GM19372 (cell line): ENCODE data around the gene RASGRP3.
A peak's percentile ranks its signal among the peaks of the same experiment; 100 is the strongest.

ENCODE experiments used
- ATAC-seq: cut with Tn5 transposase; IDR thresholded peaks from one replicate; pipeline ENCODE4 v1.9.1; 2021; ENCODE audit warnings: mild to moderate bottlenecking, low read depth, moderate library complexity; ENCODE audit not compliant: unreplicated experiment

RASGRP3 gene

DNA sequence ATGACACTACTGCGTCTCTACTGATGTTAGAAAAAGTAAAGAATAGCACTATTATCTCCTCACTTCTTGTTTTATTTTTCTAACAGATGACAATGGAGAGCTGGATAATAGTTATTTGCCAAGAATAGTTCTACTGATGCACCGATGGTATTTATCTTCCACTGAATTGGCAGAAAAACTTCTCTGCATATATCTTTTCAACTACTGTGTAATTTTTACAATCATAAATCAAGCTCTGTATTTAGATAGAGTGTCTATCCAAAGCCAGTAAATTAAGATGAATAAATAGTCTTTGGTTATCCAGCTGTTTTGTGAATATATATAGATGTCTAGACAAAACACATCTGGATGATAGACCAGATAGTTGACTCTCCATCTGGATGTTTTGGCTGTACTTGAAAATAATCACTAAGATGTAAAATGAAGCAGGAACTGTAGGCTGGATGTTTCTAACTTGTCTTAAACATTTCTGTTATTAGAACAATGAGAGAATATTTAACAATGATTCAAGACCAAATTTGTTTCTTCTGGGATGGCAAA lies 40.1 kb downstream of the RASGRP3 start:
- no peak for ATAC-seq

DNA sequence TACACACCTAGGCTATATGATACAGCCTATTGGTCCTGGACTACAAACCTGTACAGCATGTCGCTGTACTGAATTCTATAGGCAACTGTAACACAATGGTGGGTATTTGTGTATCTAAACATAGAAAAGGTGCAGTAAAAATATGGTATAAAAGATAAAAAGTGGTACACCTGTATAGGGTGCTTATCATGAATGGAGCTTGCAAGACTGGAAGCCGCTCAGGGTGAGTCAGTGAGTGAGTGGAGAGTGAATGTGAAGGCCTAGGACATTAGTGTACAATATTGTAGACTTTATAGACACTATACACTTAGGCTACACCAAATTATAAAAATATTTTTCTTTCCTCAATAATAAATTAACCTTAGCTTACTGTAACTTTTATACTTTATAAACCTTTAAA lies 41.8 kb downstream of the RASGRP3 start:
- no peak for ATAC-seq

DNA sequence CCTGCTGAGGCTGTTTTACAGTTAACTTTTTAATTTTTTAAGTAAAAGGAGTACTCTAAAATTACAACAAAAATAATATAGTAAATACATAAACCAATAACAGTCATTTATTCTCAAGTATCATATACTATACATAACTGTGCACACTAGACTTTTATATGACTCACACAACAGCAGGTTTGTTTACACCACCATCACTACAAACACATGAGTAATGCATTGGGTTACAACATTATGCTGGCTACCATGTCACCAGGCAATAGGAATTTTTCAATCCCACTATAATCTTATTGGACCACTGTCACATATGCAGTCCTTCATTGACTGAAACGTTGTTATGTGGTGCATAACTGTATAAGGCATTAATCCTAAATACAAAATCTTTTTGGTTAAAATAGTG lies 42.5 kb downstream of the RASGRP3 start:
- ATAC-seq = no peak

DNA sequence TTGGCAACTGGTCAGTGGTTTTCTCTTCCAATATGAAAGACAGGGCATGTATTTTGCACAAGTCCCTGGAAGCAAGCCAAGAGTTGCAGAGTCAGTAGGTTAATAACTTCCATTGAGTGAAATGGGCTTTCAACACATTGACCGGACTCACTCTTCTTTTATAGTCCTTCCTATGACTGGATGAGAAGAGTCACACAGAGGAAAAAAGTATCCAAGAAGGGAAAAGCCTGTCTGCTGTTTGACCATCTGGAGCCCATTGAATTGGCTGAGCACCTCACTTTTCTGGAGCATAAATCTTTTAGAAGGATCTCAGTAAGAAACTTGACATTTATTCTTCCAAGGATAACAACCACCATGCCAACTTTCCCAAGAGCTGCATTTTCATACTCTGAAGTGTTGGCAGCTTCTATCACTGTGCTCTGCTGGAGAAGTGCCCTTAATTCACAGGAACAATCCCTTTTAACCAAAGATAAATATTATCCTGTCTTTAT lies 45.4 kb downstream of the RASGRP3 start:
- no peak for ATAC-seq

DNA sequence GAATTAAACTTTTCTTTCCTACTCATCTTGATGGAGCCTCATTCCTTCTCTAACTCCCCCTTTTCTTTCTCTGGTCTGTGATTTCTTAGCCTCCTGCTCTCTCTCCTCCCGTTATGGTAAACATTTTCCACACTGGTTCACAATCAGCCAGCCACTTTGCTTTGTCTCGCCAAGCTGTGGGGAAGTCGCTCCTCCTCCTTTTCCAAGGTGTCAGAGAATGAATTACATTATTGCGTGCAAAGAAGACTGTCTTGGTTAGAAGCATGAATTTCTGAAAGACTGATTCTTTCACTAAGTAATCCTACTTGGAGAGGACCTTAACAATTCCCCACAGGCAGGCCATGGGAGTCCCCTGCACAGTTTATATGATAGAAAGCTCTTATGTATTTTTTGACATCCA lies 46.1 kb downstream of the RASGRP3 start:
- ATAC-seq = no peak

DNA sequence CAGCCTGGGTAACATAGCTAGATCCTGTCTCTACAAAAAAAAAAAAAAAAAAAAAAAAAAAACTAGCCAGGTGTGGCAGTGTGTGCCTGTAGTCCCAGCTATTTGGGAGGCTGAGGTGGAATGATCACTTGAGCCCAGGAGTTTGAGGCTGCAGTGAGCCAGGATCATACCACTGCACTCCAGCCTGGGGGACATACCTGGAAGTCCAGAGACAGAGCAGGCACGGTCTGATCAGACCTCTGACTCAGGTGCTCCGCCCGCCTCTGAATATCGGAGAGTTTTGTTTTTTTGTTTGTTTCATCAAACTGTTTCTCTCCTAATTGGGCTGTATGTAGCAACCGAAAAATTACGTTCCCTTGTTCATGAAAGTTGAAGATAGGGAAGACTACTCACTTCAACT lies 49.2 kb downstream of the RASGRP3 start:
- ATAC-seq = no peak

DNA sequence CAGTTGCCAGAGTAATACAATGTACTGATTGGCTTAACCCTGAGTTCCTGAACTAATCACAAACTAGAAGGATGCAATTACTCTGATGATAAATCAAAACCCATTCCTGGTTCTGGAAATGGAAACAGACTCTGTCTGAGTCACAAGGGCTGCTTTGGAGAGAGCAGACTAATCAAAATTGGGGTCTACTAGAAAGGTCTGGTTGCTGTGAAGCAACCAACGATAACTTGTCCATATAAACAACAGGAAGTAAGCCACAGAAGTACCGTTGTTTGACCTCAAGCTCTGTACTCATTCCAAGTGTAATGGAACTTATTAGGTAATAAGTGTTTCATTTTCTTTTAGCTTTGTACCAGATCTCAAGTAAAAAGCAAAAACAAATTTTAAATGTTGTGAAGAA lies 49.7 kb downstream of the RASGRP3 start:
- peak; percentile 42 for ATAC-seq

DNA sequence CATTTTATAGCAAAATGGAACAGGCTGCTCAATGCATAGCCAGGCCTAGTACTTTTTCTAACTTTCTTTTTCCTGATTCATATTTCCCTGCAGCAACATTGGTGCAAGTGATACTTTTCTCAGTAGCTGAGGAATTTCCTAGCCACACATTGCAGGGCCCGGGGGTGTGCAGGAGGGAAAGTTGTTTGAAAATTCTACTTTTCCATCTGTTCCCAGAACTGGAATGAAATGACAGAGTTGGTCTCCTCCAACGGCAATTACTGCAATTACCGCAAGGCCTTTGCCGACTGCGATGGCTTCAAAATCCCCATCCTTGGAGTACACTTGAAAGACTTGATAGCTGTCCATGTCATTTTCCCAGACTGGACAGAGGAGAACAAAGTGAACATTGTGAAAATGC lies 50.5 kb downstream of the RASGRP3 start:
- no peak for ATAC-seq

DNA sequence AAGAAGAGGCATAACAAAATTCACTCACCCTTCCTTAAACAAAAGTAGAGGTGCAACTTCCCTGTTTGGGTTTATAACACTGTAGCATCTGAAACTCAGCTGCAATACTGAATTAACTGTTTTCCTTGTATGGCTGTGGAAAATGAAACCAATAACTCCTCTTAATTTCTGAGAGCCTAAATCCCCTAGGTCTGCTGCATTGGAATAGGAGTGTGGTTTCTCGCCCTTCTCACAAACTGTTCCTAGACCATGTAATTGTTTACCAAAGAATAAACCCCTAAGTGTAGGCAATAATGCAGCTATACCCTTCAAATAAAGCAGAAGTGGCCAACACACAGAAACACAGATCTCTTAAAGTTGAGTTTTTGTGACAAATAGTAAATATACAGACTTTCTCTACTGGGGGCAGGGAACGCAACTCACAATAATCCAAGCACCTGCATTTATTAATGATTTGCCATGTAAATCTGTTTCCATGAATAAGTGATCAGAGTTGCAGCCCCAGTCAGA lies 52.0 kb downstream of the RASGRP3 start:
- no peak for ATAC-seq

DNA sequence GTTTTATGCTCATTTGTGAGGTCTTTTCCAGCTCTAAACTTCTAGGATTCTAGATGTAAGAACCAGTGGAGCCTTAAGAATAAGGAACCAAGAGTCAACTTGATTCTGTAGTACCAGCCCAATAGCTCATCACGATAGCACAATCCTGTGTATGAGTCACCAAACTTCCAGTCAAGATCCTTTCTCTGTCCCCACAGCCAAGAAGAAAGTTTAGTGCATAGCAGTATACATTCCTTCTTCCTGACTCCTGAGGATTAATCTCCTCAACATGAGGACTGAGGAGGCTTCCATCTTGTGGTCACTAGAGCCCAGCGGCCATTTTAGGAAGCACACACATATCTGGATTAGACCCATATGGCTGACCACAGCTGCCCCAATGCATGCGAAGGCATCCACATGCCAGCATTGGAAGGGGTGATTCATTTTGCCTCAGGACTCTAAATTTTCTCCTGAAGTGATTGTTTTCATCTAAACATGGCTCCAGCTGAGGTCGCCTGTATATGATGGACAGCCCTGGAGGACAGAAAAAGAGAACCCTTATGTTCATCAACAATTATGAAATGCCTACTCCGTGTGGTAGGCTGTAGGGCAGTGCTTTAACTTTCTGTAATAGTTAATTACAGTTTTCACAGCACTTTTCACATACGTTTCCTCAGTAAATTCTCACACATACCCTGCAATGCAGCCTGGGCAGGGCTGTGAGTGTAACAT lies 53.5 kb downstream of the RASGRP3 start:
- ATAC-seq = peak; percentile 32

DNA sequence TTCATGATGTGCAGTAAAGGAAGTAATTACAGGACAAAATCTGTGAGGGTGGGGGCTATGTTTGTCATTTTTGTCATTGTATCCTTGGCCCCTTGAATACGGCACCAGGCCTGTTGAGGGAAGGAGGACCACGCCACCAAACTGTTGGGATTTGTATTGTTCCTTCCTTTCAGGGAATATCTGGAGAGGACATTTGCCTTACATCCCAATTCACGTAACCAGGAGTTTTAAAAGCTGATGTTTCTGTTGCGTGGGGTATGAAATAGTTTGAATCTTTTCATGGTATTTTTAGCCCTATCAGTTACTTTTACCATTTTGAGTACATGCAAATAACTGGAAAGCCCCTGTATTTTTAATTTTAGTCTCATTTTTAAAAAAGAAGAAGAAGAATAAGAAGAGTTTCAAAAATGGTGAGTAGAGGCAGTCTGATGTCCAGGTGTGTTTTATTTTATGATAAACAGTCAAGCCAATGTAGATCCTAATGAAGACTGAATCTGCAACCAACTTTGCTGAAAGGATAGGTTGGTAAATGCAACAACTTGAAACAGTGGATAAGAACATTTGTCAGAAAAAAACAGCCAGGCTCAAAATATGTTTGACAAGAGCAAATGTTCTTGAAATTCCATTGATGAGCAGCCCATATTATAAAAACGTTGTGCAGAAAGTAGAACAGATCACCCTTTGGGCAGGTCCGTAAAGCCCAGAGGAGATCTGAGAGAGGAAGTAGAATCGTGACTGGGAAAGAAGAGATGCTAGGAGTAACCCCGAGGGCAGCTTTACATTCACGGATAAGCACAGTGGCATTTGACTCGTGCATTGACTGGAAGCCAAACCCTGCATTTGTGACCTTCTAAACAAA lies 54.5 kb downstream of the RASGRP3 start:
- no peak for ATAC-seq

DNA sequence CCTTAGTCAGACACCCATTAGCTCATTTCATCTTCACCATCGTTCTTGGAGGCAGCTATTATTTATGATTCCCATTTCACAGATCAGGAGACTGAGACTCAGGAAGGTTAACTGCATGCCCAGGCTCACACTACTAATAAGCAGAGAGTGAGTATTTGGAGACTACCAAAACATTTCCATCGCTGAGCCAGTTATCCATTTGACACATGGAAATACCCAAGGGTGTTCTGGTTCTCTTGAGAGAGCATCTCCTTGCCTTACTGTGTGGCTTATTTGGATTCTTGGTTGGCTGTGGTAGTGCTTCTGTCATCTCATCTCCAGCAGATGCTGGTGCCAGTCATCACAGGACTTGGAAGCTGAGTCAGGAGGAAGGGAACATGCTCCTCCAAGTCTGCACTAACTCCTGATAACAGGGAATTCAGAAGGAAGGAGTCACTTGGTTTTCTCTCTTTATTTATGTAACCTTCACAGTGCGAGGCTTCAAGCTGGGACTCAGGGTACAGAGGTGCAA lies 55.2 kb downstream of the RASGRP3 start:
- ATAC-seq = no peak

DNA sequence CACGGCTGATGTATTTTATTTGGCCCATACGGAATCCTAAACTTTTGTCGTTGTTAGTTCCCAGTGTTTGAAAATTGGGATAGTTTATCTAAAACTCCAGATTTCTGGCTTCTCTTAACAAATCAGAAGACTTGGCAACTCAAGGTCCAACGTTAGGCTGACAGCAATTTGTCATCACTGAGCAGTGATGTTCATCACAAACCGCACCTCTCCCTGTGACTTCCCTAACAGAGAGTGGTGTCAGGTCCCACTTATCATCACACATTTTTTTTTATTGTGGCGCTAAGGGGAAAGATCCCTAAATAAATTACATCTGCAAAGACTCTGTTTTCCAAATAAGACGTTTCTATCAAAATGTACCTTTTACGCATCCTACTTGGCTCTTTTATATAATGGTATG lies 55.7 kb downstream of the RASGRP3 start:
- no peak for ATAC-seq

DNA sequence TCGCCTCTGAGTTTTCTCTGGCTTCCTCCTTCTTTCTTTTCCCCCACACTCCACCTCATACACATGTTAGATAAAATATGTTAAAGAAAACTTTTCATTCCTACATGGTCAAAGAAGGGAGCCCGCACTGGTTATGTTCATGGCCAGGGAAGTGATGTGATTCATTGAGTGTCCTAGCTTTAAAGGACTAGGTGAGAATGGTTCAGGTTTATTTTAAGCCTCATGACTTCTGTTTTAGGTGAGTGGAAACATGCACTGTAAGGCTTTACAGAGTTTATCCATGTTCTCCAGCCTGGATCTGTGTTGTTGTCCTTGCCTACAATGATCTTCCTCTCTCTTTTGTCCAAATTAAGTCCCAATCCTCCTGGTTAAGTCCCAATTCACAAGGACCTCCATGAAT lies 56.5 kb downstream of the RASGRP3 start:
- ATAC-seq = no peak

DNA sequence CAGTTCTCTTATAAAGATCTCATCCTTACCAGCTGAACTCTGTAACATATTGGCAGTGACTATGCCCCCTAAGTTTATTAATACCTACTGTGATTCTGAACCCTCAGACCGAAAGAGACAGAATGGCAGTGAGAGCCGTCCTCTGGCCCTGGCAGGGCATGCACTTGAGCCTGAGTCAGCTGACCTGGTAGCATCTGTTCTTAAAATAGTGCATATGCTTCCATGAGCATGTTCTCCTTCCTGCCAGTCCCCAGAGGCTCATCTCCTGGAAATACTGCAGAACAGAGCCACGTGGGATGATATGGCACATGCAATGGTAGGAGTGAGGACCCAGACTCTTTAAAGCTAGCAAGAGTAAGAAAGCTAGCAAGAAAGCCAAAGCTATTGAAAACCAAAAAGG lies 59.0 kb downstream of the RASGRP3 start:
- ATAC-seq = no peak

DNA sequence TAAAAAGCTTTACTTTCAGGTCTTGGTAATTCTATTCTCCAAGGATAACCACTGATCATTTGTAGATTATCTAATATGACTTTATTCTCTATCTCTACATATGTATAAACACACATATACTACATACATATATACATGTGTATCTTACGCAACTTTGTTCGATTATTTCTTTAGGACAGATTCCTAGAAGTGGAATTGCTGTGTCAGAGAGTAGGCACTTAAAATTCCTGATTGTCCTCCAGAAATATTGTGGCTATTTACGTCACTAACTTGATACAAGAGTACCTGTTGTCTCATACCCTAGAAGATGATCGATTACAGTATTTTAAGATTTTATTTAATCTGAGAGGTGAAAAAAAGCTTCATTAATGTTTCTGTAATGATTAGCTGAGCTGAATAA lies 64.8 kb downstream of the RASGRP3 start:
- no peak for ATAC-seq

DNA sequence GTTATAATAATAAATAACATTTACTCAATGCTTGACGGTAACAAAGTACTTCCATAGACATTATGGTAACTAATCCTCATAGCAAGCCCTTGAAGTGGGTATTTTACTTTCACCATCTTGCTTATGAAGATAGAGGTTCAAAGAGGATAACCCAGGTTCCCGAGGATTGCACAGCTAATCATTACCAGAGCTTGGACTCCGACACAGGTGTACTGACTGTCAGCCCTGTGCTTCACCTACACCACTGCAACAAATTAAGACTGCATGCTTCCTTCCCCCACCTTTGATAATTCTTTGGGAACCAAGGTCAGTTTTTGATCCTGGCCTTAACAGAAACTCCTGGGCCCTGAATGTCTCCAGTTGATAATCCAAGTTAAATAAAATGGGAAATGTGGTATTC lies 73.8 kb downstream of the RASGRP3 start:
- no peak for ATAC-seq

DNA sequence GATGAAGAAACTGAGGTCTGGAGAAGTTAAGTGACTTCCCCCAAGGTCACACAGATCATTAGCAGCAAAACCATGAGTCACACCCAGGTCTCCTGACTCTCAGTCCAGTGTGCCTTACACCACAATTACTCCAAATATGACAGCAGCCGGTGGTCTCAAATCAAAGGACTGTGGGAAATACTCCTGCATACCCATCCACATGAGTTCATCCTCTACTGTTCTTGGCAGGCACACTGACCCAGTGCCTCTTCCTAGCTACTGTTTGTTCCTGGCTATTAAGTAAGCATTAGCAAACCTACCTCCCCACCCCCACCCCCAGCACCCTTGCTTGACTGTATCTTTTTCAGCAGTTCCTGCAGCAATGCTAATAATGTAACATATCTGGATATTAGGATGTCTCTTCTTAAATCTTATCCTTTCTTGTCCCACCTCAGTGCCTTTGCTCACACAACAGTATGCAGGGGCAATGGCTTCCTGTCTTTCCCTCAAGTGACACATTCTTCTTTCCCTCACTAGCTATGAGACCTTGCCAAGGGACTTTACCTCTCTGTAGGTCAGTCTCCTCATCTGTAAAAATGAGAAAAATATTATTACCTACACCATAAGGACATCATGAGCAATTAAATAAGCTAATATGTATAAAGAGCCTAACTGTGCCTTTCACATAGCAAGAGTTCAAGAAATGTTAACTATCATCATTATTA lies 76.5 kb downstream of the RASGRP3 start:
- ATAC-seq = no peak

DNA sequence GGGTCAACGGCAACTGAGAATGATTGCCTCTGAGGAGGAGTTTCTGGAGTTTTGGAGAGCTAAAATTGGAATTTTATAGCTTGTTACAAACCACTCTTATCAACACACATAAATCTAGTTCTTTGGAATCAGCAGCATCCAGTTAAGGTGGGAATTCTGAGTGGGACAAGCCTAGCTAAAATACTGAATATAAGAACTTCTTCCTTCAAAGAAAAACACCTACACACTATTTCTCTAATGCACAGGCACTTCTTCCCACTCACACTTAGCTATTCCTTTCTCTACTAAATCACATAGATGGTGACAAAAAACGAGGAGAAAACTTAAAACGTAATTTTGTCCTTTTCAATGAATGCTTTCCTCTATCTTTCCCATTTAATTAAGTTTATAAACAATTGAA lies 79.2 kb downstream of the RASGRP3 start:
- ATAC-seq = no peak

DNA sequence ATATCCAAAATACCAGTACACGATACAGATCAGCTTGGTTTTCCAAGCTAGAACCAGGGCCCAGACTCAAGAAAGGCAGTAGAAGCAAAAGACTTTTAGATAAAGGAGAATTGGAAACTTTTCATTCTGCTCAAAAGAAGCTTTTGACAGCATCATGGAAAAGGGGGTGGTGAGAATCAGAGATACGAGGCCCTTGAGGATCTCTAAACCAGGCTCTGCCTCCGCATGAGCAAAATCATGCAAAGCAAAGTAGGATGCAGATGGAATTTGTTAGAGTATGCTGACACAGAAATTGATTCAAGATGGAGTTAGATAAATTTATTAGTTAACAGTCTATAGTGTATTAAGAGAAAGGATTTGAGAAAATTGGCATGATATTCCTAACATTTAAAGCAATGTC lies 82.9 kb downstream of the RASGRP3 start:
- no peak for ATAC-seq

DNA sequence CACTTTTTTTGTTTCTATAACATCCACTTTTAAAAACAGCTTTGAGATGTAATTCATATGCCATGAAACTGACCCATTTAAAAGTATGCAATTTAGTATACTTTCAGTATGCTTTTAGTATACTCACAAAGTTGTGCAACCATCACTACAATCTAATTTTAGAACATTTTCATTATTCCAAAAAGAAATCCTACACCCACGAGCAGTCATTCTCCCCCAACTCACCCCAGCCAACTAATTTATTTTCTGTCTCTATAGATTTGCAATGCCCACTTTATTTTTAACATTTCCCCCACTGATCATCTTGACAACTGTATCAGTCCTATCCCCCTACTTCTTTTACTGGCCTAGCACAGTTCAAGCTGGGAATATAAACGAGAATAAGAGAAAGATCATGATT lies 83.6 kb downstream of the RASGRP3 start:
- no peak for ATAC-seq
